ENCODE data around the gene RBM23.

Gene RBM23

DNA sequence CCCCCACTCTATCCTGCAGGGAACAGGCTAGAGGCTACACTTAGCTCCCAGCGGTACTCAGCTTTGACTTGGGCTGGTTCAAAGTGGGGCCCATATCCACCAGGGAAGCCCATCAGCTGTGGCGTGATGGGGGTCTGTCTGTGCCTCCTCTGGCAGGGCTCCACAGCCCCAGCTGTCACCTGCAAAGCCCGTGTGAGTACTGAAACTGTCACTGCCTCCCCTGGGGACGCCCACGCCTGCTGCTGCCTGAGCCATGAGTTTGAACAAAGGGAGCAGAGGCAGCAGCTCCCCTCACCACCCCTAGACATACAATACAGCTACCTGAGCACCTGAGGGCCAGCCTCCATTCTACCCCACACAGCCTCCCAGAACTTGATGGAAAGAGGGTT lies 31.0 kb downstream of the RBM23 start:
- FAIRE-seq (peak; percentile 93), DNase-seq (ENCODE audit: extremely low spot score, insufficient read length, low read depth) (peak; percentile 42)

DNA sequence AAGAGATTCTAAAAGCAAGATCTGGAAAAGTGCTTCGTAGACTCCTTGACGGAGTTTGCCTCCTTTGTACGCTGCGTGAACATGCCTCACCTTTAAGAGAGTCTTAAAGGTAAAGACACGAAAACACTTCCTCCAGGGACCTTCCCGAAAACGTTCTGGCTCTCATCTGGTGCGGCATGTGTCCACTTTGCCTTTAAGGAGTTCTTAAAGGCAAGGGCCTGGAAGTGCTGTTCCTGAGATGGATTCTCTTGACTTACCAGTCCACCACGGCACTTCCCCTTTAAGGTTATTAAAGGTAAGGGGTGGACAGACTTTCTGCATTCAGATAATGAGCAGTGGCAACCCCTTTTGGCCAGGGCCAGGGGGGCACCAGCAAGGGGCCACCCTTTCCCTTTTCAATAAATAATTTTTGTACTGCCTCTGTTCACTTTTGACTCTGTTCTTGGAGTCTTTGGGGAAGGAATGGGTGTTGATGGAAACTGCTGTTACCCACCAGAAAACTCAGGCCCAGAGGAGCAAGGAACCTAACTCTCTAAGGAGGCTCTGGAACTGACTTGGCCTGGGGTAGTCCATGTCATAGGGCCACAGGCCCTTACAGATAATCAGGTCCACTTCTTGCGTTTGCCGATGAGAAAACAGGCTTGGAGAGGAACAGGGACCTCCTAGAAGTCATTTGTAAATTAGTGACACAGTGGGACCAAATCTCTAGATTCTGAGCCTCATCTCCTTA lies 31.5 kb downstream of the RBM23 start:
- DNase-seq (ENCODE audit: extremely low spot score, insufficient read length, low read depth) (no peak), FAIRE-seq (peak; percentile 76)

DNA sequence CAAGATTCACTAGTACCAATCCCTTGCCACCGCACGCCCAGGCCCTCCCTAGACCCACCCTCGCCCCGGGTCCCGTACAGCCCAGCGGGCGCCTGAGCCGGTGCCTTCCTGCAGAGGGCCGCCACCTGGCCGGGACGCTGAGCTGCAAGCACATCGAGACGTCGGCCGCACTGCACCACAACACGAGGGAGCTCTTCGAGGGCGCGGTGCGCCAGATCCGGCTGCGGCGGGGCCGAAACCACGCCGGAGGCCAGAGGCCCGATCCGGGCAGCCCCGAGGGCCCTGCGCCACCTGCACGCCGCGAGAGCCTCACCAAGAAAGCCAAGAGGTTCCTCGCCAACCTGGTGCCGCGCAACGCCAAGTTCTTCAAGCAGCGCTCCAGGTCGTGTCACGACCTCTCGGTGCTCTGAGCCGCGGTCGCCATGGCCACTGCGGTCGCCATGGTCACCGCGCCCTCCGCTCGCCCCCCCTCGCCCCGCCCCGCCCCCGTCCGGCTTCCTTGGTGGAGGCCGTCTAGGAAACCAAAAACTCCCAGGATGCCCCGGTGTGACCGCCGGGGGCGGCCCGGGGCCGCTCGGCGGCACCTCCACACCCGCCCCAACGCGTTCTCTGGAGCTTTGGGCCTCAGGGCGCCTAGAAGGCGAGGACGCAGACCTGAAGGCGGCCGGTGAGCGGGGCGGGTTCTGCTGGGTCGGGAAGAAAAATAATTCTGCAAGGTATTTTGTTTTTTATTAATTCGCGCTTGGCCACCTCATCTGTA lies 32.3 kb downstream of the RBM23 start:
- peak; percentile 75 for FAIRE-seq
- peak; percentile 76 for DNase-seq (ENCODE audit: extremely low spot score, insufficient read length, low read depth)

DNA sequence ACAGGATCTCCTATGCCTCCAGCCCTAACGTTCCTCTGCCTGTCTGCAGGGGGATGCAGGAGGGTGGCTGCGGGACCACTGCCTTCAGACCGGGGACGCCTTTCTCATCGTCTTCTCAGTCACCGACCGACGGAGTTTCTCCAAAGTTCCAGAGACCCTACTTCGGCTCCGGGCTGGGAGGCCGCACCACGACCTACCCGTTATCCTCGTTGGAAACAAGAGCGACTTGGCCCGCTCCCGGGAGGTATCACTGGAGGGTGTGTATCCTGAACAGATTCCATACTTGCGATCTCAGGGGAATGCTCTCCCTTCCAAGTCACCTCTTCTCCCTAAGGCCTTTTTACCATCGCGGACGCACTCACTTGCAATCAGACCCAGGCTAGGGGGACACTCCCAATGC lies 33.0 kb downstream of the RBM23 start:
- DNase-seq (ENCODE audit: extremely low spot score, insufficient read length, low read depth) (no peak), FAIRE-seq (no peak)

DNA sequence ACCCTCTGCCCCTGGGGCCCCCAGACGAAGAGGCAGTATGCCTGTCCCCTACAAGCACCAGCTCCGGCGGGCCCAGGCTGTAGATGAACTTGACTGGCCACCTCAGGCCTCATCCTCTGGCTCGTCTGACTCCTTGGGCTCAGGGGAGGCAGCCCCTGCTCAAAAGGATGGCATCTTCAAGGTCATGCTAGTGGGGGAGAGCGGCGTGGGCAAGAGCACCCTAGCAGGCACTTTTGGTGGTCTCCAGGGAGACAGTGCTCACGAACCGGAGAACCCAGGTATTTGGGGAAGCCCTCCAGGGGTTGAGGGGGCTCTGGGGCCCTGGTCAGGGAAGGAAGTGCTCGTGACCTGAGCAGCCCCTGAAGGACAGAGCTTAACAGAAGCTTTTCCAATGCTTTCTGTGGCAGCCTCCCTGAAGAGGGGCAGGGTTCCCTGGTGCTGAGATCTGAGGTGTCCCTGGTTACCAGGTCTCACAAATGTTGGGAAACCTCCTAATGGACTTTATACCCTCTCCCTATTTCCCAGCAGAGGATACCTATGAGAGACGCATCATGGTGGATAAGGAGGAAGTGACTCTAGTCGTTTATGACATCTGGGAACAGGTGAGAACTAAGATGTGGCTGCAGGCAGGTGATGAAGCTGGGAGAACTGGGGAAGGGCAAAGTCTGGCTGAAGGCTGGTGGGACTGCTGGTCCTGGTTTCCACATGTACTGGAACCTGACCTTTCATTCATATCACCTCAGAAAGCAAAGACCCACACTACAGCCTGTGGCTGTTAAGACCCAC lies 34.0 kb downstream of the RBM23 start:
- no peak for FAIRE-seq
- no peak for DNase-seq (ENCODE audit: extremely low spot score, insufficient read length, low read depth)

DNA sequence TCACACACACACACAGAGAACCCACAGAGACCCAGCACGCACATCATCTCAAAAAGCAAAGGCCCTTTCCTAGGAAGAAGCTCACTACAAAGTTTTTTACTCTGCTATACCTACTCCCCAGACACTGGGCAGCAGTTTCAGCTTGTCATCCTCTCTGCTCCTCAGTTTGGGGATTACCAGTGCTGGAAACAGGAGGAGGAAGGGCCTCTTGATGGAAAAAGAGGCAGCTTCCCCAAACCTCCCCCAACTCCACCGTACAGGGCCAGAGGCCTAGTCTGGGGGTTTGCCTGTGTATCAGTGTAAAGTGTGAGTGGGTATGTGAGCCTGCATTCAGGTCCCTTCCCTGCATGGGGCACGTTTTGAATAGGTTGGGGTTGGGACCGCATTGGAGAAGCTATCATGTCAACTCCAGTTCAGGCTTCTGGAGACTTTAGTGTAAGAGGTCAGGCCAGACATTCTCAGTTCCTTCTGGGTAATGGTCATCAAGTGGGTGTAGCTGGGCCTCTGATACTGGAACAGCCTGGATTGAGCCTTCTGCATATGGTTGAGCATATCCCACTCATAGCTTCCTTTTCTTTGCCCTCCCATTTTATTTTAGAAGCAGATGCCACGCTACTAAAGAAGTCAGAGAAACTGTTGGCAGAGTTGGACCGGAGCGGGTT lies 34.7 kb downstream of the RBM23 start:
- DNase-seq (ENCODE audit: extremely low spot score, insufficient read length, low read depth) (no peak), FAIRE-seq (no peak)

DNA sequence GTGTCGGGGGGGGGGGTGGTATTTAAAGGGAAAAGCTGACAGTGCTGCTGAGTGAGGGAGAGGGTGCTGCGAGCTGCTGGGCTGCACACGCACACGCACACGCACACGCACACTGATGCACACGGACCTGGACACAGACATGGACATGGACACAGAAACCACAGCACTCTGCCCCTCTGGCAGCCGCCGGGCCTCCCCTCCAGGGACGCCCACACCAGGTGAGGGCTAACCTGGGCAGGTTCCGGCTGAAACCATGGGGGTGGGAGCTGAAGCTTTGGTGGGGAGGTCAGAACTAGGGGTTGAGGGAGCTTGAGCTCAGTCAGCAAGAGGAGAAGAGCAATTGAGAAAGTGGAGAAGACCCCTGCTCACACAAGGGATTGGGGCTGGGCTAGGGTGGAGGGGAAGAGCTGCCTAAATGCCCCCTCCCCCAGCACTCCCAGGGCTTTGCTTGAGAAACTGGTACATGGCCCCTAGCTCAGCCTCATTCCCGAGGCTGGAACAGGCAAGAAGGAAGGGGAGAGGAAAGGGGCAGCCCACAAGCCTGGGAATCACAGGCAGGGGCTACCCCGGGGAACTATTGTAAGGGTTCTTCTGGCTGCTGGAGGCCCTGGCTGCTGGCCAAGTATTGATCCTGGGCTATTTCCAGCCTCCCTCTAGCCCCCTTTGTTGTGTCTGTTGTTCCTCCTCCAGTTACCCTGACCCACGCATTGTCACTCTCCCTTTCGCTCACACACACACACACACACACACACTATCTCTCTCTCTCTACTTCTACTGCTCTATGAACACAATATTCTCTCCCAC lies 35.6 kb downstream of the RBM23 start, which contains the start of gene REM2:
Gene REM2 (plus strand): TSS at position 50 of the 804 bp plus-strand sequence. CDS start 66 bp downstream, at position 116.
- DNase-seq (ENCODE audit: extremely low spot score, insufficient read length, low read depth), result no peak
- FAIRE-seq, result no peak

DNA sequence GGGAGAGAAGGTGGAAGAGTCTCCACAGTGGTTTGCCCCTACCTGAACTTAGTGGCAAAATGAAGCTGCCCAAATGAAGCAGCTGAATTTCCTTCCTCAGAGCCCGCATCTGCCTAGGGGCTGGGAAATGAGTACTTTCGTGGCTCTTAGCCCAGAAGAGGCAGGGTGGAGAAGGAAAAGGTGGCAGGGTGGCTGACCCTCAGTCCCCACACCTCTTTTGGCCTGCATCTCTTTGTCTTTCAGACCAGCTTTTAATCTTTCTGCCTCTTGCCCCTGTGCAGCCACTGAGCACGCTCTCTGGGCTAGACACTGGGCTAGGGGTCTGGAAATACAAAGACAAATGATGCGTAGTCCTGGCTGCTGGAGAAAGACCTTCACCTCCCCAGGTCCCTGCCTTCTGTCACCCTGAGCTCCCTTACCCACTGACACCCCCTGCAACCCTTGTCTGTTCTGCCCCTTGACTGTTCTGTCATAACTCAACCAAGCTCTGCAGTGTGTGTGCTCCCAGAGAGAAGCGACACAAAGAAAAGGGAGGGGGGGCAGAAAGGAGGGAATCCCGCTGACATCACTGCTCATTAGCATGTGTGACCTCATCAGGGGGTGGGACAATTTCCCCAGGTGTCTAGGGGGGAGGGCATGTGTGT lies 36.3 kb downstream of the RBM23 start:
- DNase-seq (ENCODE audit: extremely low spot score, insufficient read length, low read depth) (no peak), FAIRE-seq (no peak)

DNA sequence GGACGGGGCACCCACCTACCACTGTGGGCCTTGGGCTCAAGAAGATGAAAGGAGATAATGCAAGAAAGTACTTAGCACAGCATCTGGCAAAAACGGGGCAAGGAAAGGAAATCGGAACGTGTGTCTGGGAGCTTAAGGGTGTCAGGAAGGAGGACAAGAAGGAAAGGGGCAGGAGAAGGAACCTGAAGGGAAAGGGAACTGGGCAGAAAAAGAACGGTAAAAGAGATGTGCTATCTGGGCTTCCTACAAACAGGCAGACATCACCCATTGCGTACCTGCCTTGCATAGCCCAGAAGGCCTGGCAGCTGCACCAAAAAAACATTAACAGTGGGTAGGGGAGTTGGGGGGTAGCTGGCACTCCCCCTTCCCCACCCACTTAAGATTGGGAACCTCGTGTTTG lies 36.9 kb downstream of the RBM23 start:
- FAIRE-seq (no peak), DNase-seq (ENCODE audit: extremely low spot score, insufficient read length, low read depth) (no peak)

DNA sequence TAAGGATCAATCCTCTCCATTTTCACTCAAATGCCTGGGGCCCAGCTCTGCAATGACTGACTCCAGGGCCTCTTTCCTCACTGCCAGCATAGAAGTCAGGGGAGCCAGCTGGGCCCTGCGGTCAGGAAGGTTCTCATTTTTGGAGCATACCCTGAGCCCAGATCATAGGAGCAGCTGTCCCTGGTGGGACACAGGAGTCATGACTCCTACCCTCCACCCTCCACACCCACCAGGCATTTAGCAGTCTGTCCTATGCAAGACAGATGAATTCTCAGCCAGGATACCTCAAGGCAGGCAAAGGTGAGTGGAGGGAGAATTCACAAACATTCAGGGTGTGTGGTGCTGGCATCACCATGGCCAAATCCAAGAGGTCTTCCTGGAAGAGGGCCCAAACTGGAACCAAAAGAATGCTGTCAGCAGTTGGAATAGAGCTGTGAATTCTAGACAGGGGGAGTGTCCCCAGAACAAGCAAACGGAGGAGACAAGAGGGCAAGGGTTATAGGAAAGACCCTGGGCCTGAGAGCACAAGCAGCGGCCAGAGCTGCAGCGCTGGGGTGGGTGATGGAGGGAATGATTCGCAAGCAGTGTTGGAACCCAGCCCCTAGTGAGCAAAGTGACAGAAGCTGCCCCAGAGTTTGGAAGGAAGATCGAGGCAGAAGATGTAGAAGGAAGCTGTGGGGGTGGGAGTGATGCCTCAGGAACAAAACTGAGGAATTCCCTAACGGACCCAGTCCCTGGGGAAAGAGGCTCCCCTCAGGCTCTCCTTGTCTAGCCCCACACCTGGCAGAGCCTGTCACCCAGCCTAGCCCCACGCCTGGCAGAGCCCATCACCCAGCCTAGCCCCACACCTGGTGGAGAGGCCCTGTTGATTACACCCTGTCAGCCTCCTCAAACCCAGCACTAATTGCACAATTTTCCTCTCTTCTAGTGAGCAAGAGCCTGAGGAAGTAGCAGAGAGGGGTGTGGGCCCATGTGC lies 40.4 kb downstream of the RBM23 start:
- FAIRE-seq, result no peak
- no peak for DNase-seq (ENCODE audit: extremely low spot score, insufficient read length, low read depth)

DNA sequence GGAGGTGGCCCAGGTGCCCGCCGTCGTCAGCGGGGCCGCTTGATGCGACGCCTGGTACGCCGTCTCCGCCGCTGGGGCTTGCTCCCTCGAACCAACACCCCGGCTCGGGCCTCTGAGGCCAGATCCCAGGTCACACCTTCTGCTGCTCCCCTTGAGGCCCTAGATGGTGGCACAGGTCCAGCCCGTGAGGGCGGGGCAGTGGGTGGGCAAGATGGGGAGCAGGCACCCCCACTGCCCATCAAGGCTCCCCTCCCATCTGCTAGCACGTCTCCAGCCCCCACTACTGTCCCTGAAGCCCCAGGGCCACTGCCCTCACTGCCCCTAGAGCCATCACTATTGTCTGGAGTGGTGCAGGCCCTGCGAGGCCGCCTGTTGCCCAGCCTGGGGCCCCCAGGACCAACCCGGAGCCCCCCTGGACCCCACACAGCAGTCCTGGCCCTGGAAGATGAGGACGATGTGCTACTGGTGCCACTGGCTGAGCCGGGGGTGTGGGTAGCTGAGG lies 41.9 kb downstream of the RBM23 start:
- no peak for FAIRE-seq

DNA sequence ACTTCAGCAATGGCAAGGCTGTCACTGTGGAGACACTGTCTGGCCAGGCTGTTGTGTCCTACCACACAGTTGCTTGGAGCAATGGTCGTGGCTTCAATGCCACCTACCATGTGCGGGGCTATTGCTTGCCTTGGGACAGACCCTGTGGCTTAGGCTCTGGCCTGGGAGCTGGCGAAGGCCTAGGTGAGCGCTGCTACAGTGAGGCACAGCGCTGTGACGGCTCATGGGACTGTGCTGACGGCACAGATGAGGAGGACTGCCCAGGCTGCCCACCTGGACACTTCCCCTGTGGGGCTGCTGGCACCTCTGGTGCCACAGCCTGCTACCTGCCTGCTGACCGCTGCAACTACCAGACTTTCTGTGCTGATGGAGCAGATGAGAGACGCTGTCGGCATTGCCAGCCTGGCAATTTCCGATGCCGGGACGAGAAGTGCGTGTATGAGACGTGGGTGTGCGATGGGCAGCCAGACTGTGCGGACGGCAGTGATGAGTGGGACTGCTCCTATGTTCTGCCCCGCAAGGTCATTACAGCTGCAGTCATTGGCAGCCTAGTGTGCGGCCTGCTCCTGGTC lies 43.1 kb downstream of the RBM23 start:
- DNase-seq (ENCODE audit: extremely low spot score, insufficient read length, low read depth), result no peak
- no peak for FAIRE-seq

More for the DNA sequence above, 41.9 kb downstream of the RBM23 start:
- no peak for DNase-seq (ENCODE audit: extremely low spot score, insufficient read length, low read depth)

DNA sequence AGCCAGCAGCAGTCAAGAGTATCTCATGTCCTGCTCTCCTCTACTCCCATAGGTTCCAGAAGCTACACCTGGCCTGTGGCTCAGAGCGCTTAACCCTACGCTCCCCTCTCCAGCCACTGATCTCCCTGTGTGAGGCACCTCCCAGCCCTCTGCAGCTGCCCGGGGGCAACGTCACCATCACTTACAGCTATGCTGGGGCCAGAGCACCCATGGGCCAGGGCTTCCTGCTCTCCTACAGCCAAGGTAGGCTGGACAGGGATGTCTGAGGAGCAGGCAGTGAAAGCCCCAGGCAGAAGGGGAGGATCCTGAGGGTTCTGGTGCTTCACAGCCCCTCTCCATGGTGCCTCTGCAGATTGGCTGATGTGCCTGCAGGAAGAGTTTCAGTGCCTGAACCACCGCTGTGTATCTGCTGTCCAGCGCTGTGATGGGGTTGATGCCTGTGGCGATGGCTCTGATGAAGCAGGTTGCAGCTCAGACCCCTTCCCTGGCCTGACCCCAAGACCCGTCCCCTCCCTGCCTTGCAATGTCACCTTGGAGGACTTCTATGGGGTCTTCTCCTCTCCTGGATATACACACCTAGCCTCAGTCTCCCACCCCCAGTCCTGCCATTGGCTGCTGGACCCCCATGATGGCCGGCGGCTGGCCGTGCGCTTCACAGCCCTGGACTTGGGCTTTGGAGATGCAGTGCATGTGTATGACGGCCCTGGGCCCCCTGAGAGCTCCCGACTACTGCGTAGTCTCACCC lies 43.8 kb downstream of the RBM23 start:
- no peak for FAIRE-seq
- no peak for DNase-seq (ENCODE audit: extremely low spot score, insufficient read length, low read depth)

DNA sequence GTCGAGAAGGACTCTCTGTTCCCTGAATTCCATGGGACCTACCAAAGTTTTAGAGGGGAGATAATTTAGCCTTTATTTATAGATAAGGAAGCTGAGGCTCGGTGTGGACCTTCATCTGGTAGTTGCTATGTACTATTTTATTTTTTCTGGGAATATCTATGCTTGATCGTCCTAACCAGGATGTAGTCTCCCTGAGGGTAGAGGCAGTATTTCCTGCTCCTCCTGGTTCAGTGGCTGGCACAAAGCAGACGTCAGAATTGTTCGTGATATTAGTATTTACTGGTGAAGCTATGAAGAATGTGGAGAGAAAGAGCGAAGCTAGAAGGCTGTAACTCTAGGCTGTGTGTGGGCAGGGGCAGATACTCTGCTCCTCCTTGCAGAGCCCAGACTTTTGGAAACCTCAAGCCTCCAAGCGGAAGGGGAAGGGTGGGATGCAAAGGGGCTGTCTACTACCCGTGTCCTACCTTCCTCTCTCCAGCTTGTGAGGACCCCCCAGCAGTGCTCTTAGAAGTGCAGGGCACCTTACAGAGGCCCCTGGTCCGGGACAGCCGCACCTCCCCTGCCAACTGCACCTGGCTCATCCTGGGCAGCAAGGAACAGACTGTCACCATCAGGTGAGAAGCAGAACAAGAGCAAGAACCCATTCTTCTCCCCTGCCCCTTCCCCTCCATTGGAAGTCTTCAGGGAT lies 46.0 kb downstream of the RBM23 start:
- DNase-seq (ENCODE audit: extremely low spot score, insufficient read length, low read depth) (no peak), FAIRE-seq (no peak)

DNA sequence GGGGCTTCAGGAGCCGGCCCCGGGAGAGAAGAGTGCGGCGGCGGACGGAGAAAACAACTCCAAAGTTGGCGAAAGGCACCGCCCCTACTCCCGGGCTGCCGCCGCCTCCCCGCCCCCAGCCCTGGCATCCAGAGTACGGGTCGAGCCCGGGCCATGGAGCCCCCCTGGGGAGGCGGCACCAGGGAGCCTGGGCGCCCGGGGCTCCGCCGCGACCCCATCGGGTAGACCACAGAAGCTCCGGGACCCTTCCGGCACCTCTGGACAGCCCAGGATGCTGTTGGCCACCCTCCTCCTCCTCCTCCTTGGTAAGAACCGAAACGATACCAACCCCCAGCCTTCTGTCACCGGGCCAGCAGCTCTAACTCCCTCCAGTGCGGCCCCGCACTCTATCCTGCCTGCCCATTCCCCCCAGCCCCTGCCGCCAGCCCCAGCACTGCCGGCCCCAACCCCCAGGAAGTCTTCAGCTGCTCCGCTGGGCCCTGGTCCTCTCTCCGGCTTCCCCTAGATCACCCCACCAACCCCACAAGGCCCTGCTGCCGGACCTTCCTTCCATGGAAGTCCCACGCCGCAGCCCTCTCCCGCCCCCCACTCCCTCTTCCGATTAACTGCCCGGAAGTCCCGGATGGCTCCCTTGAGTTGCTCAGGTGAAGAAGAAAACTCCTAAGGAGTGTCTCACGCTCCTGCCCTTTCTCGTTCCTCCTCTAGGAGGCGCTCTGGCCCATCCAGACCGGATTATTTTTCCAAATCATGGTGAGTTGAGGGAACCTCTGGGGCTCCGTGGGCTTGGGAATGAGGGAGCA lies 46.7 kb downstream of the RBM23 start:
- no peak for DNase-seq (ENCODE audit: extremely low spot score, insufficient read length, low read depth)

More for the DNA sequence above, 46.7 kb downstream of the RBM23 start:
- FAIRE-seq, result peak; percentile 73
